Fibroblast of mammary gland (primary cell): ENCODE measurements around the gene HIGD2B.
"Not testable (repeated sequence)": the region's sequence is repeated elsewhere in the genome, so short reads cannot be mapped to it uniquely, and the experiment has no call there.

Experiments
- DNase-seq: peaks from one replicate; pipeline ENCODE4 v3.0.0-alpha.2; 2010; ENCODE audit warnings: low read depth
- H3K4me3 ChIP-seq: 2 replicates; pipeline ENCODE4 v1.5.1; 2011; ENCODE audit warnings: low read depth, mild to moderate bottlenecking, low read length, moderate library complexity; ENCODE audit not compliant: control insufficient read depth
- CTCF ChIP-seq: conservative IDR thresholded peaks from 2 replicates; pipeline ENCODE4 v1.5.1; 2011; ENCODE audit warnings: low read depth, low read length, inconsistent platforms; ENCODE audit not compliant: control insufficient read depth, insufficient read depth

The HIGD2B gene

GRCh38 chr15:72685925-72686794 is at the start of gene HIGD2B, which contains the start of gene BBS4:
Gene HIGD2B (minus strand): TSS chr15:72686182. CDS start chr15:72676374, 9,808 bp downstream.
Gene BBS4 (plus strand): TSS chr15:72686207. CDS start chr15:72686228, 21 bp downstream.
- peak within 1 kb of the TSS; percentile 64 for H3K4me3 ChIP-seq
- DNase-seq = peak; percentile 83

GRCh38 chr15:72735111-72735510 is 49.1 kb upstream of the HIGD2B start:
- no peak for DNase-seq
- no peak overlapping the region for H3K4me3 ChIP-seq
- TF ChIP-seq CTCF = no peak

More at GRCh38 chr15:72685925-72686794, at the start of gene HIGD2B, which contains the start of gene BBS4:
- no peak for TF ChIP-seq CTCF

GRCh38 chr15:72733941-72734738 is 48.2 kb upstream of the HIGD2B start:
- no peak overlapping the region for H3K4me3 ChIP-seq
- DNase-seq = no peak
- no peak for TF ChIP-seq CTCF

GRCh38 chr15:72732516-72732915 is 46.5 kb upstream of the HIGD2B start:
- no peak for TF ChIP-seq CTCF

GRCh38 chr15:72732086-72732485 is 46.1 kb upstream of the HIGD2B start:
- no peak overlapping the region for H3K4me3 ChIP-seq
- no peak for DNase-seq
- TF ChIP-seq CTCF = no peak

More at GRCh38 chr15:72732516-72732915, 46.5 kb upstream of the HIGD2B start:
- no peak overlapping the region for H3K4me3 ChIP-seq
- DNase-seq = no peak

- TF ChIP-seq CTCF = no peak
- no peak for DNase-seq
- no peak overlapping the region for H3K4me3 ChIP-seq
Observed at GRCh38 chr15:72728821-72729220, 42.8 kb upstream of the HIGD2B start.

GRCh38 chr15:72728249-72728648 is 42.3 kb upstream of the HIGD2B start:
- DNase-seq = peak; percentile 34
- H3K4me3 ChIP-seq = not testable (repeated sequence)
